ENCODE measurements around the gene OR1A1. TPM values are rescaled to one million over a fixed set of nuclear protein-coding genes. Genes with fewer than 3 reads are reported as not detected.

Gene OR1A1
- polyA plus RNA-seq, 3 donors, result 0.03 to 0.08 (median 0.05) TPM

Other genes with a start within 250 kb of the OR1A1 start
- not detected for gene OR1D5, start 144.1 kb upstream of the OR1A1 start, polyA plus RNA-seq (ENCODE audit: insufficient read length in 3 of 3)
- under 1 TPM in 2 of 3 donors, not detected in 1; 0.01 to 0.03 TPM for gene OR1D2, start 103.2 kb upstream of the OR1A1 start, polyA plus RNA-seq (ENCODE audit: insufficient read length in 3 of 3)
- not detected for gene OR1G1, start 80.1 kb upstream of the OR1A1 start, polyA plus RNA-seq (ENCODE audit: insufficient read length in 3 of 3)
- gene OR1A2, start 10.1 kb upstream of the OR1A1 start, polyA plus RNA-seq (ENCODE audit: insufficient read length in 3 of 3), result not detected
- gene OR3A1, start 90.7 kb downstream of the OR1A1 start, polyA plus RNA-seq (ENCODE audit: insufficient read length in 3 of 3), result under 1 TPM in 2 of 3 donors, not detected in 1; 0.12 to 0.24 TPM
- gene OR3A2, start 178.6 kb downstream of the OR1A1 start, polyA plus RNA-seq (ENCODE audit: insufficient read length in 3 of 3), result 1 to 10 TPM in 1 of 3 donors, under 1 TPM in 2; 0.20 to 3.1 (median 0.39) TPM
- under 1 TPM in 1 of 3 donors, not detected in 2; 0.07 TPM for gene OR1E1, start 190.7 kb downstream of the OR1A1 start, polyA plus RNA-seq (ENCODE audit: insufficient read length in 3 of 3)
- under 1 TPM; 0.06 to 0.11 (median 0.06) TPM for gene OR3A3, start 203.7 kb downstream of the OR1A1 start, polyA plus RNA-seq (ENCODE audit: insufficient read length in 3 of 3)
- gene OR1E2, start 226.2 kb downstream of the OR1A1 start, polyA plus RNA-seq (ENCODE audit: insufficient read length in 3 of 3), result not detected

All from renal cortex interstitium (tissue), 3 donors.